ENCODE data around the gene PKHD1. TPM values are rescaled to one million over a fixed set of nuclear protein-coding genes. Genes with fewer than 3 reads are reported as not detected.

The PKHD1 gene
- polyA plus RNA-seq, 2 donors, result under 0.01 to 0.01 TPM

DNA sequence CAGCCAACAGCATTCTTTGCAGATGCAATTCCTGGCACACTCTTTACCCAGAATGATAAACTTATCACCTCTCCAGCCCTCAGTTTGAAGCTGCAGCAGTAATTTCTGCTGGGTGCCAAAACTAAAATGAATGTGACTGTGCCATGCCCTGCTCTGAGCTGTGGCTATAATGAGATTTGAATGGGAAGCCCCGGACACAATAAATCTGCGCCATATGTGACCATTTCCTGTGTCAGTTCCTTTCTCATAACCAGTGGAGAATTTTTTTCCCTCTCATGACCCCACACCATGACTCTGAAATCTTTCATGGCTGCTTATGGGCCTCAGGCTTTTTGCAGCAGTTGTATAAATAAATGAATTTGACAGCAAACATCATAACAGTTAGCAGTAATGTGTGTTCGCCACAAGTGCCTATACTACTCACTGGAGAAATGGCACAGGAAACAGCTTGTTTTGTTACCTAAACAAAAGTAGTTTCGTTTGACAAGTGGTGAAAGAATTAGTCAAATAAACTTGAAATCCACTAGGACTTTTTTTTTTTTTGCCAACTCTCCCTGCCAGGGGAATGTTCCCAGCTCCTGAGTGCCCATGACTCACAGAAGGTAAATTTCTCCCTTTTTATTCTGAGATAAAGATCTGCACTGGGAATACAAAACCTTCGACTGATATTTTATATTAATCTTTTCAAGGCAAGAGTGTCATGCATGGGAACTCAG, 408.4 kb downstream of the PKHD1 start:
- Histone ChIP-seq H3K4me3 (ENCODE audit: low read depth in 1 of 2, low read length in 2 of 2) (no peak overlapping the region), H3K9me3 (ENCODE audit: control insufficient read depth in 2 of 2, insufficient read depth in 1 of 2, low read depth in 1 of 2, low read length in 1 of 2) (no peaks in the 10 kb centered on the region), H3K36me3 (ENCODE audit: control insufficient read depth in 2 of 2, insufficient read depth in 2 of 2, low read length in 1 of 2) (no peaks in the 10 kb centered on the region), H3K27ac (ENCODE audit: low read depth in 2 of 2, low read length in 1 of 2) (no peak overlapping the region), H3K4me1 (ENCODE audit: control insufficient read depth in 2 of 2, insufficient read depth in 2 of 2, low read length in 1 of 2) (no peaks in the 10 kb centered on the region), H3K27me3 (ENCODE audit: control insufficient read depth in 1 of 2, insufficient read depth in 2 of 2, low read length in 2 of 2) (no peaks in the 10 kb centered on the region)
- 26 to 29% methylated on average over 5 of the region's 5 CpGs for WGBS, 2 donors

DNA sequence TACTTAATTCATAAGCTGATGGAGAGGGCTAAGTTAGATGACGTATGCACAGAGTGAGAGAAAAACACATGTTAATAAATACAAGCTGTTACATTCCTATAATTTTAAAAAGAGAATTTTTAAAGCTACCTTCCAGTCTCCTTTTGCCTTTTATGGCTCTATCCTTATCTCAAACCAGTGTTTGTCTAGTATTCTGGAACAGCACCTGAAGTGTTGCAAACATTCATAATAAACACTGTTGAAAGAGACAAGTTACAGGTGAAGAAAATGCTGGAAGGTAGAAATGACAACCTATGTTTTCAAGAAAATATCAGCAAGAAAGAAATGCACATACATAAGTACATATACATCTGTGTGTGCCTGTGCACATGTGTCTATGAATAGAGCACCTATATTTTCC, 409.1 kb downstream of the PKHD1 start:
- H3K36me3 ChIP-seq (ENCODE audit: control insufficient read depth in 2 of 2, insufficient read depth in 2 of 2, low read length in 1 of 2), result no peaks in the 10 kb centered on the region
- no peak overlapping the region for H3K4me3 ChIP-seq (ENCODE audit: low read depth in 1 of 2, low read length in 2 of 2)
- no peak overlapping the region for H3K27ac ChIP-seq (ENCODE audit: low read depth in 2 of 2, low read length in 1 of 2)
- no peaks in the 10 kb centered on the region for H3K4me1 ChIP-seq (ENCODE audit: control insufficient read depth in 2 of 2, insufficient read depth in 2 of 2, low read length in 1 of 2)
- no peaks in the 10 kb centered on the region for H3K9me3 ChIP-seq (ENCODE audit: control insufficient read depth in 2 of 2, insufficient read depth in 1 of 2, low read depth in 1 of 2, low read length in 1 of 2)
- WGBS, 2 donors, result 82% methylated on average over 1 of the region's 1 CpG
- H3K27me3 ChIP-seq (ENCODE audit: control insufficient read depth in 1 of 2, insufficient read depth in 2 of 2, low read length in 2 of 2), result no peaks in the 10 kb centered on the region

DNA sequence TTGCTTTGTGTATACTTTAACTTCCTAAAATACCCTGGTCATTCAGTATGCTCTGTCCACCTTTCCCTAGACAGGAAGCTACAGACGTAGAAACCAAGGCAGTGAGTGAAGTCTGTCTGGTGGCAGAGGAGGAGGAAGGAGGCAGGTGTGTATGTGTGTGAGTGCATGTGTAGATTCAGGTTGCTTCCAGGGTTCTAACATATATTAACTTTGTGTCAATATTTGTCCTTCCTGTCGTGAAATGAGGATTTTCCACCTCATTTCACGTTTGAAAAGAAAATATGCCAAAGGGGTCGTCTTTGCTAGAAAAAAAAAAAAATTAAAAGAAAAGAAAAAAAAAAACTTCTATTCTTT, 411.5 kb downstream of the PKHD1 start:
- Histone ChIP-seq H3K27me3 (ENCODE audit: control insufficient read depth in 1 of 2, insufficient read depth in 2 of 2, low read length in 2 of 2) (no peaks in the 10 kb centered on the region), H3K4me3 (ENCODE audit: low read depth in 1 of 2, low read length in 2 of 2) (no peak overlapping the region), H3K36me3 (ENCODE audit: control insufficient read depth in 2 of 2, insufficient read depth in 2 of 2, low read length in 1 of 2) (no peaks in the 10 kb centered on the region), H3K9me3 (ENCODE audit: control insufficient read depth in 2 of 2, insufficient read depth in 1 of 2, low read depth in 1 of 2, low read length in 1 of 2) (no peaks in the 10 kb centered on the region), H3K4me1 (ENCODE audit: control insufficient read depth in 2 of 2, insufficient read depth in 2 of 2, low read length in 1 of 2) (no peaks in the 10 kb centered on the region), H3K27ac (ENCODE audit: low read depth in 2 of 2, low read length in 1 of 2) (no peak overlapping the region)
- 40 to 54% methylated on average over 4 of the region's 4 CpGs for WGBS, 2 donors

DNA sequence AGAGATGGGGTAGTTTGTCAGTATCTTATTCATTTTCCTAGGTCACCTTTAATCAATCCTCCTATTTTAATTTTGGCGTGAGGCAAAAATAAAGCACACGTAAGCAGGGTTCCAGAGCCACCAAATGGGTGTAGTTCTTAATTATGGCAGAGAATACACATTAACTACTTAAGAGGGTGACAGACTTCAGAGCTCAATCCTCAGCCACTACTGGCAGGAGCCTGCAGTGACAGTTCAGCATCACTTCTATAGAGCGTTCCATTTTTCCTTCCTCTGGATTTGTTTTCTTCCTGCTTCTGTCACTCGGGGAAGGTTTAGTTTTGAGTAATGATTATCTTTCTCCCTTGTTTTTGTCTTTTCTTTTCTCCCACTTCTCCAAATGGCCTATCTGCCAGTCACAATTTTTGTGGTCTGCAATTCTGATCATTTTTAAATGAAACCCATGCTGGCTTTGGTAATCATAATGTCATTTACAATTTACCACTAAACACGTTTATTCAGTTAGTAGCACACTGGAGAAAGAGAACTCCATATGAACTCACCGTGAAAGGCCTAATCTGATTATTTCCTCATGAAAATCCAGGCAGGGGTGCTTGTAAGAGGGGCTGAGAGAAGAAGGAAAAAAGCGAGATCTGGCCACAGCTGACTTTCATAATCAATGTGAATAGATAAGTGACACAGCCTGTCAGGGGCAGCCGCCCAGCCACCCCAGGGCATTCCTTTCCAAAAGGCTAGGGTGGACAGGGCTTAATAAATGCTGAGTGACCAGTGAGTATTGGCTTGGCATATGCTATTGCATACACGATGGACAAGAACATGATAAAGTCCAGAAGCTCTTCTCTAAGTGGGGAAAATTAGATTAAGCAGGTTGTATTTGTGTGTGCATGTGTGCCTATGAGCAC, 412.1 kb downstream of the PKHD1 start:
- H3K27me3 ChIP-seq (ENCODE audit: control insufficient read depth in 1 of 2, insufficient read depth in 2 of 2, low read length in 2 of 2), result no peaks in the 10 kb centered on the region
- WGBS, 2 donors, result 70 to 81% methylated on average over 9 of the region's 9 CpGs
- no peaks in the 10 kb centered on the region for H3K4me1 ChIP-seq (ENCODE audit: control insufficient read depth in 2 of 2, insufficient read depth in 2 of 2, low read length in 1 of 2)
- H3K36me3 ChIP-seq (ENCODE audit: control insufficient read depth in 2 of 2, insufficient read depth in 2 of 2, low read length in 1 of 2), result no peaks in the 10 kb centered on the region
- H3K4me3 ChIP-seq (ENCODE audit: low read depth in 1 of 2, low read length in 2 of 2), result no peak overlapping the region
- no peaks in the 10 kb centered on the region for H3K9me3 ChIP-seq (ENCODE audit: control insufficient read depth in 2 of 2, insufficient read depth in 1 of 2, low read depth in 1 of 2, low read length in 1 of 2)
- no peak overlapping the region for H3K27ac ChIP-seq (ENCODE audit: low read depth in 2 of 2, low read length in 1 of 2)

DNA sequence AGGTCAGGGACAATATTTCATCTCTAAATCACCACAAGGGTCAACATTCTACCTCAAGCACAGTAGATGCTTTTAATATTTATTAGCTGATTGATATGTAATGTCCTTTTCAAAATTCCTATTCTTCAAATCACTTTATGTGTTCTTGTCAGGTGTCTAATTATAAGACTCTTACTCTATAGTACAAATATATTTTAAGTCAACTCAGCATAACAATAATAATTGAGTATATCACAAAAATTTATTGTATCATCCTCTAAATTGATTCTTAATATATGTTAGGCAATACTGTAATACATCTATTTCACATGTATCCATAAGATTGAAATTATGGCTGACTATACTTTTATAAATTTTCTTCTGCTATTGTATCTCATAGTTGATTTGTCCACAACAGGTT, 423.9 kb downstream of the PKHD1 start:
- Histone ChIP-seq H3K27me3 (ENCODE audit: control insufficient read depth in 1 of 2, insufficient read depth in 2 of 2, low read length in 2 of 2) (no peaks in the 10 kb centered on the region), H3K4me1 (ENCODE audit: control insufficient read depth in 2 of 2, insufficient read depth in 2 of 2, low read length in 1 of 2) (no peaks in the 10 kb centered on the region), H3K4me3 (ENCODE audit: low read depth in 1 of 2, low read length in 2 of 2) (no peak overlapping the region), H3K36me3 (ENCODE audit: control insufficient read depth in 2 of 2, insufficient read depth in 2 of 2, low read length in 1 of 2) (no peaks in the 10 kb centered on the region), H3K27ac (ENCODE audit: low read depth in 2 of 2, low read length in 1 of 2) (no peak overlapping the region), H3K9me3 (ENCODE audit: control insufficient read depth in 2 of 2, insufficient read depth in 1 of 2, low read depth in 1 of 2, low read length in 1 of 2) (no peaks in the 10 kb centered on the region)

DNA sequence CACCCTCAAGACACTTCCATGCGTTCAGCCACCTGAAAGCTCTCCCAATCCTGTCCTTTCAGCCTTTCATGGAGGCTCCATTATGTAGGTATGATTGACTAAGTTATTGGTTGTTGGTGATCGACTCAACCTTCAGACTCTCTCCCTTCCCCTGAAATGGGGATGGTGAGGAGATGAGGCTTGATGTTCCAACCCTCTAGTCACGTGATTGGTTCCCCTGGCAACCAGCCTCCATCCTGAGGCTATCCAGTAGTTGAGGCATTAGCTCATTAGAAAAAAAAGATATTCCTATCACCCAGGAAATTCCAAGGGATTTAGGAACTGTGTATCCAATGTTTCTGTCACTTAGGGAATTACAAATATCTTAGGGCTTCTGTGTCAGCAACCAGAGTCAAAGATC, 426.6 kb downstream of the PKHD1 start:
- 72 to 76% methylated on average over 3 of the region's 3 CpGs for WGBS, 2 donors
- no peaks in the 10 kb centered on the region for H3K9me3 ChIP-seq (ENCODE audit: control insufficient read depth in 2 of 2, insufficient read depth in 1 of 2, low read depth in 1 of 2, low read length in 1 of 2)

DNA sequence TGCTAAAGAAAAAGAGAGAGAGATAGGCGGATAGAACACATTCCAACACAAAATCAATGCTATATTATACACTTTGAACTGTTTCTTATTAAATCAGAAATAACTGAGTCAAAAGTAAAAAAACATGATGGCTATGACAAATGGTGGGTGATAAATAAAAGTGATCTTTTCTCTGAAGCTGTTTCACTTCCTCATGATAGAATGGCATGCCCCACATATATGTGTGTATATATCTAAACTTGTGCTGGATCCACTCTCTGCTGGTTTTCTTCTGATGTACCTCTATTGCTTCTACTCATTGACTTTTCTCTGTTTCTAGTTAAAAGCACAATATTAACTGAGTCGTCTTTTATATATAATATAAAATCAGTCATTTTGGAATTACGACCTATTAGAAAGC, 429.9 kb downstream of the PKHD1 start:
- 86 to 89% methylated on average over 3 of the region's 3 CpGs for WGBS, 2 donors
- no peak overlapping the region for H3K4me3 ChIP-seq (ENCODE audit: low read depth in 1 of 2, low read length in 2 of 2)
- no peaks in the 10 kb centered on the region for H3K4me1 ChIP-seq (ENCODE audit: control insufficient read depth in 2 of 2, insufficient read depth in 2 of 2, low read length in 1 of 2)
- no peak overlapping the region for H3K27ac ChIP-seq (ENCODE audit: low read depth in 2 of 2, low read length in 1 of 2)
- peaks cover 0 to 2% of the 10 kb centered on the region in 2 donors for H3K27me3 ChIP-seq (ENCODE audit: control insufficient read depth in 1 of 2, insufficient read depth in 2 of 2, low read length in 2 of 2)
- no peaks in the 10 kb centered on the region for H3K9me3 ChIP-seq (ENCODE audit: control insufficient read depth in 2 of 2, insufficient read depth in 1 of 2, low read depth in 1 of 2, low read length in 1 of 2)
- H3K36me3 ChIP-seq (ENCODE audit: control insufficient read depth in 2 of 2, insufficient read depth in 2 of 2, low read length in 1 of 2), result no peaks in the 10 kb centered on the region

More for the DNA sequence above, 426.6 kb downstream of the PKHD1 start:
- H3K4me3 ChIP-seq (ENCODE audit: low read depth in 1 of 2, low read length in 2 of 2), result no peak overlapping the region
- H3K27me3 ChIP-seq (ENCODE audit: control insufficient read depth in 1 of 2, insufficient read depth in 2 of 2, low read length in 2 of 2), result no peaks in the 10 kb centered on the region
- H3K36me3 ChIP-seq (ENCODE audit: control insufficient read depth in 2 of 2, insufficient read depth in 2 of 2, low read length in 1 of 2), result no peaks in the 10 kb centered on the region
- H3K4me1 ChIP-seq (ENCODE audit: control insufficient read depth in 2 of 2, insufficient read depth in 2 of 2, low read length in 1 of 2), result no peaks in the 10 kb centered on the region
- H3K27ac ChIP-seq (ENCODE audit: low read depth in 2 of 2, low read length in 1 of 2), result no peak overlapping the region

DNA sequence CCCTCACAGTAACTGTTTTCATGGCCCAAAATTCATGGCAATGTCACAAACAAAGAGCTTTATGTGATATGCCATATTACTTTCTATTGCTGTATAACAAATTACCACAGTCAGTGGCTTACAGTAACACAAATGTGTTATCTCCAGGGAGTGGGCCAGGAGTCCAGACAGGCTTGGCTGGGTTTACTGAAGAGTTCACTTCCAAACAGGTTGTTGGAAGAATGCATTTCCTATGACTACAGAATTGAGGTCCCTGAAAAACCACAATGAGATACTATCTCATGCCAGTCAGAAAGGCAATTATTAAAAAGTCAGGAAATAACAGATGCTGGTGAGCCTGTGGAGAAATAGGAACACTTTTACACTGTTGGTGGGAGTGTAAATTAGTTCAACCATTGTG, 431.9 kb downstream of the PKHD1 start:
- Histone ChIP-seq H3K27me3 (ENCODE audit: control insufficient read depth in 1 of 2, insufficient read depth in 2 of 2, low read length in 2 of 2) (peaks cover 0 to 2% of the 10 kb centered on the region in 2 donors), H3K4me3 (ENCODE audit: low read depth in 1 of 2, low read length in 2 of 2) (no peak overlapping the region), H3K4me1 (ENCODE audit: control insufficient read depth in 2 of 2, insufficient read depth in 2 of 2, low read length in 1 of 2) (no peaks in the 10 kb centered on the region), H3K36me3 (ENCODE audit: control insufficient read depth in 2 of 2, insufficient read depth in 2 of 2, low read length in 1 of 2) (no peaks in the 10 kb centered on the region), H3K9me3 (ENCODE audit: control insufficient read depth in 2 of 2, insufficient read depth in 1 of 2, low read depth in 1 of 2, low read length in 1 of 2) (no peaks in the 10 kb centered on the region), H3K27ac (ENCODE audit: low read depth in 2 of 2, low read length in 1 of 2) (no peak overlapping the region)

DNA sequence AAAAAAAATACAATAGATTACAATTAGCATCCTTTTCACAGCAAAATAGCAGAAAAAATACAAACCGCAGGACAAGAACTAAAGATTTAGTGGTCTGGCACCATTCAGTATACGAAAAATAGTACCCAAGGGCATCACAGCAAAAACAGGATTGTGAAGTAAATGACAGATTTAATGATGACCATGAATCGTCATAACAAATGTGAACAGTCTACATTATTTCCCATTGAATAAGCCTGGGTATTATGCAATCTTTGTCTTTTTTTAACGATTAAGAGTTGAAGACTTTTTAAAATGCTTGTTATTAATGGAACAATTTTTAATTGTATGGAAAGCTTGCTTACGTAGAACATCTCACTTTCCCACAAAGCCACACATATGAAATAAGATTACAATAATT, 432.8 kb downstream of the PKHD1 start:
- Histone ChIP-seq H3K27me3 (ENCODE audit: control insufficient read depth in 1 of 2, insufficient read depth in 2 of 2, low read length in 2 of 2) (peaks cover 0 to 2% of the 10 kb centered on the region in 2 donors), H3K27ac (ENCODE audit: low read depth in 2 of 2, low read length in 1 of 2) (no peak overlapping the region), H3K36me3 (ENCODE audit: control insufficient read depth in 2 of 2, insufficient read depth in 2 of 2, low read length in 1 of 2) (no peaks in the 10 kb centered on the region), H3K4me1 (ENCODE audit: control insufficient read depth in 2 of 2, insufficient read depth in 2 of 2, low read length in 1 of 2) (no peaks in the 10 kb centered on the region), H3K9me3 (ENCODE audit: control insufficient read depth in 2 of 2, insufficient read depth in 1 of 2, low read depth in 1 of 2, low read length in 1 of 2) (no peaks in the 10 kb centered on the region), H3K4me3 (ENCODE audit: low read depth in 1 of 2, low read length in 2 of 2) (no peak overlapping the region)
- WGBS, 2 donors, result 40 to 50% methylated on average over 5 of the region's 5 CpGs
